ENCODE measurements around the gene LHFPL3. TPM values are rescaled to one million over a fixed set of nuclear protein-coding genes. Genes with fewer than 3 reads are reported as not detected.

LHFPL3 gene
- polyA plus RNA-seq, 1 of the 3 experiments (the other 2 are of a cell fraction), result not detected

DNA sequence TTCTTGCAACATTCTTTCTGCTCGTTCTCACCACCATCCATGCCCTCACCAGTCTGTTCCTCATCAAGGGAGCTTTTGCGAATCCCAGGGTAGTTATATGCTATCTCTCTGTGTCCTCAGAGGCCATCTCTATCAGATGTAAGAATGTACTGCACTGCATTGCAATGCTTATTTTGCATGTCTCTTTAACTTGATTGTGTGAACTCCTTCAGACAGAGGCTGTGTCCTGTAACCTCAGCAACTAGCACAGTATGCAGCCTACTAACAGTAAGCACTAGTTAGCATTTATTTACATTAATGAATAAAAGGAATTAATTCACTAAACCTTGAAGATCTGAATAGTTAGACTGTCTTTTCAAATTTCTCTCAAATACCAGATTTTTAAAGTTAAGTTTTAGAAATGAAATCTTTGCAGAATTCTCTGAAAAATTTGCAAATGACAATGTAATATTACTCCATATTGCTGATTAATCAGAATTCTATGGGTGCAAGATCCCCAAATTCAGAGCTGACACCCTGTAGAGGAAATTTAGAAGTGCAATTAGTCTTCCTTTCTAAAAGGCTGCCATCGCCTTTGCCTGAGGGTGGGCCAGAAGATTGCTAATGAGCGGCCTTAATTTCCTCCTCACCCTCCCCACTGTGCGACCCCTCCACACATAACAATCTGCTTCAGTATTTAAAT, 10.3 kb upstream of the LHFPL3 start:
- Histone ChIP-seq H3K9ac (no peak overlapping the region), H3K27me3 (ENCODE audit: insufficient read depth) (no peaks in the 10 kb centered on the region), H3K4me1 (ENCODE audit: control insufficient read depth in 1 of 2, insufficient read depth in 2 of 2, low read depth in 1 of 2, low read length in 1 of 2) (no peaks in the 10 kb centered on the region), H3K27ac (ENCODE audit: low read depth in 2 of 2, low read length in 1 of 2) (no peak overlapping the region), H3K36me3 (replicated peaks in 1 of 2; ENCODE audit: control insufficient read depth in 1 of 2, insufficient read depth in 2 of 2, low read length in 1 of 2) (no peaks in the 10 kb centered on the region), H3K9me3 (no peaks in the 10 kb centered on the region; the same call in 1 of the 2 replicates), H3K79me2 (ENCODE audit: insufficient read depth) (no peaks in the 10 kb centered on the region), H2AFZ (ENCODE audit: low read depth) (no peak overlapping the region), H3F3A (replicated peaks; ENCODE audit: insufficient read depth) (no peaks in the 10 kb centered on the region), H3K9me2 (no peaks in the 10 kb centered on the region), H3K4me2 (no peak overlapping the region), H3K4me3 (ENCODE audit: low read depth in 2 of 2, low read length in 1 of 2) (no peak overlapping the region), H4K20me1 (ENCODE audit: insufficient read depth) (no peaks in the 10 kb centered on the region)
- POLR2A ChIA-PET, result no interaction called here
- WGBS (ENCODE audit: low lambda C conversion rate), result 4% methylated on average over 5 of the region's 5 CpGs
- CTCF ChIA-PET, result no interaction called here
- no peak for DNase-seq
- TF ChIP-seq CHD2 (IDR thresholded peaks at IDR 0.05; ENCODE audit: low read length, partially characterized antibody), result no peak
- no peak for TF ChIP-seq RAD21 (IDR thresholded peaks at IDR 0.05; ENCODE audit: low read length)
- no peak for TF ChIP-seq MEF2A (IDR thresholded peaks at IDR 0.05; ENCODE audit: borderline replicate concordance, low read depth)
- TF ChIP-seq SIN3A (IDR thresholded peaks at IDR 0.05; ENCODE audit: borderline replicate concordance, low read depth, low read length), result no peak
- no peak for TF ChIP-seq GABPA (IDR thresholded peaks at IDR 0.05; ENCODE audit: low read depth)
- TF ChIP-seq IRF3 (IDR thresholded peaks at IDR 0.05; ENCODE audit: low read depth, low read length), result no peak
- TF ChIP-seq GATA2 (CRISPR knock-in tag; IDR thresholded peaks at IDR 0.05), result no peak
- no peak for TF ChIP-seq USF1 (IDR thresholded peaks at IDR 0.05; ENCODE audit: borderline replicate concordance, low read depth)
- no peak for TF ChIP-seq REST (IDR thresholded peaks at IDR 0.05; ENCODE audit: low read depth, low read length)
- TF ChIP-seq, protein P1, sequence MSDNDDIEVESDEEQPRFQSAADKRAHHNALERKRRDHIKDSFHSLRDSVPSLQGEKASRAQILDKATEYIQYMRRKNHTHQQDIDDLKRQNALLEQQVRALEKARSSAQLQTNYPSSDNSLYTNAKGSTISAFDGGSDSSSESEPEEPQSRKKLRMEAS (IDR thresholded peaks at IDR 0.05; ENCODE audit: low read depth), result no peak
- TF ChIP-seq, protein P2, sequence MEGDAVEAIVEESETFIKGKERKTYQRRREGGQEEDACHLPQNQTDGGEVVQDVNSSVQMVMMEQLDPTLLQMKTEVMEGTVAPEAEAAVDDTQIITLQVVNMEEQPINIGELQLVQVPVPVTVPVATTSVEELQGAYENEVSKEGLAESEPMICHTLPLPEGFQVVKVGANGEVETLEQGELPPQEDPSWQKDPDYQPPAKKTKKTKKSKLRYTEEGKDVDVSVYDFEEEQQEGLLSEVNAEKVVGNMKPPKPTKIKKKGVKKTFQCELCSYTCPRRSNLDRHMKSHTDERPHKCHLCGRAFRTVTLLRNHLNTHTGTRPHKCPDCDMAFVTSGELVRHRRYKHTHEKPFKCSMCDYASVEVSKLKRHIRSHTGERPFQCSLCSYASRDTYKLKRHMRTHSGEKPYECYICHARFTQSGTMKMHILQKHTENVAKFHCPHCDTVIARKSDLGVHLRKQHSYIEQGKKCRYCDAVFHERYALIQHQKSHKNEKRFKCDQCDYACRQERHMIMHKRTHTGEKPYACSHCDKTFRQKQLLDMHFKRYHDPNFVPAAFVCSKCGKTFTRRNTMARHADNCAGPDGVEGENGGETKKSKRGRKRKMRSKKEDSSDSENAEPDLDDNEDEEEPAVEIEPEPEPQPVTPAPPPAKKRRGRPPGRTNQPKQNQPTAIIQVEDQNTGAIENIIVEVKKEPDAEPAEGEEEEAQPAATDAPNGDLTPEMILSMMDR (IDR thresholded peaks at IDR 0.05), result no peak
- TF ChIP-seq MXI1 (IDR thresholded peaks at IDR 0.05; ENCODE audit: low read depth, low read length), result no peak
- TF ChIP-seq USF2 (IDR thresholded peaks at IDR 0.05; ENCODE audit: borderline replicate concordance, low read depth, low read length), result no peak
- no peak for TF ChIP-seq RCOR1 (IDR thresholded peaks at IDR 0.05; ENCODE audit: low read length)
- TF ChIP-seq PBX3 (IDR thresholded peaks at IDR 0.05), result no peak
- no peak for TF ChIP-seq RXRA (IDR thresholded peaks at IDR 0.05; ENCODE audit: borderline replicate concordance, low read depth)
- no peak for TF ChIP-seq TAF1 (IDR thresholded peaks at IDR 0.05; ENCODE audit: borderline replicate concordance, low read depth, low read length)
- TF ChIP-seq EP300 (IDR thresholded peaks at IDR 0.05; ENCODE audit: borderline replicate concordance in 1 of 2, low read depth in 1 of 2, low read length in 1 of 2), result no peak
- TF ChIP-seq ELF1 (IDR thresholded peaks at IDR 0.05), result no peak
- TF ChIP-seq FOSL2 (IDR thresholded peaks at IDR 0.05; ENCODE audit: borderline replicate concordance, low read depth), result no peak

All from SK-N-SH (cell line).